Gastrocnemius medialis (tissue), 4 donors: ENCODE measurements around the gene KIRREL1.

ENCODE experiments used
- CTCF ChIP-seq, 5 experiments: fragments of 450-650 bp in 3 of 5; fragments of 200-600 bp in 2 of 5; sonication (generic) in 2 of 5; IDR thresholded peaks in 4 of 5; conservative IDR thresholded peaks in 1 of 5; 1 replicate in 4 of 5; 2 replicates in 1 of 5; pipeline ENCODE4 v1.5.1; 2016 to 2019; ENCODE audit warnings: antibody characterized with exemption in 5 of 5, mild to moderate bottlenecking in 3 of 5, moderate library complexity in 3 of 5
- POLR2A ChIP-seq, 2 donors: fragments of 450-650 bp; IDR thresholded peaks; one replicate each; pipeline ENCODE4 v1.6.1; 2017; ENCODE audit warnings: antibody characterized with exemption in 2 of 2, mild to moderate bottlenecking in 2 of 2, moderate library complexity in 2 of 2

- TF ChIP-seq CTCF (IDR thresholded peaks at IDR 0.05 in 4 of 5, conservative IDR thresholded peaks at IDR 0.05 in 1 of 5) (no peak), POLR2A (IDR thresholded peaks at IDR 0.05) (no peak)
Measured at GRCh38 chr1:157951230-157951629, 42.2 kb upstream of the KIRREL1 start.
